Prostate gland (tissue), 2 donors: ENCODE results near the gene TNPO3.

Experiments used
- CTCF ChIP-seq, 4 experiments: fragments of 200-600 bp in 2 of 4; fragments of 450-650 bp in 2 of 4; sonication (generic) in 2 of 4; IDR thresholded peaks; 1 replicate in 3 of 4; 2 replicates in 1 of 4; pipeline ENCODE4 v1.5.1; 2016 to 2019; ENCODE audit warnings: antibody characterized with exemption in 4 of 4, mild to moderate bottlenecking in 2 of 4, moderate library complexity in 2 of 4
- POLR2AphosphoS5 ChIP-seq: sonication (generic); formaldehyde crosslinking; IDR thresholded peaks from one replicate; pipeline ENCODE4 v1.6.1; 2017; ENCODE audit warnings: antibody characterized with exemption

- TF ChIP-seq CTCF (IDR thresholded peaks at IDR 0.05), result no peak
- no peak for TF ChIP-seq POLR2AphosphoS5
Measured at GRCh38 chr7:129008645-129009414, 46.1 kb downstream of the TNPO3 start.
